SK-N-MC (cell line): ENCODE results near the gene FOXP1.

ENCODE experiments used
- EZH2 ChIP-seq: fragments of 200-600 bp; sonication (generic); IDR thresholded peaks from one replicate; pipeline ENCODE4 v1.6.1; 2017; ENCODE audit warnings: antibody characterized with exemption
- POLR2AphosphoS5 ChIP-seq: IDR thresholded peaks from 2 replicates; pipeline ENCODE4 v1.6.1; 2012; ENCODE audit warnings: mild to moderate bottlenecking, low read depth, low read length, borderline replicate concordance

- TF ChIP-seq EZH2, result no peak
- TF ChIP-seq POLR2AphosphoS5, result no peak
Observed at GRCh38 chr3:71208211-71209095, 375.1 kb downstream of the FOXP1 start.
